ENCODE data around the gene TFDP1. TPM values are rescaled to one million over a fixed set of nuclear protein-coding genes. Genes with fewer than 3 reads are reported as not detected.

TFDP1 gene
- total RNA-seq, 6 experiments from 2014 or later = 21.7 to 26.9 (median 25.1) TPM

DNA sequence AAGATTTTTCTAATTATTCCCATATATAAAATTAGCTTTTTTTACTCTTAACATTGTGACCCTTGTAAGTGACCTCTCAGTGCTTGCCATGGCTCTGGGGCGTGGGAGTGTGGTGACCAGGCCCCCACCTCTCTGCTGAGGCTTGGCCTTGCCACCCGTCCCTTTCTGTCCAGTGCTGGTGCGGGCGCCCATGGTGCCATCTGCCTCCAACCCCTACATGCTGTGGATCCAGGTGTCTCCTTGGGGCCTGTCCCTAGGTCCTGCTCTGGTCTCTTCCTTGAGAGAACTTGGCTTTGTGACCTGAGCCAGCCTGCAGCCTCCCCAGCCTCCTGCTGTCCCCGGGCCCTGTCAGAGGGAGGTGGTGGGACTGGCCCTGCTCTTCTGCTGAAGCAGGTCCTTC lies 27.4 kb downstream of the TFDP1 start:
- WGBS (ENCODE audit: insufficient coverage, low coverage, low lambda C conversion rate, missing lambda C conversion rate) = no CpG with 5 or more reads among the region's 5 CpGs
- intact Hi-C loops (cut with DNase I) = no loop called here
- H3K4me3 ChIP-seq = no peak overlapping the region
- DNase-seq (no peak), ATAC-seq (no peak)
- no peak overlapping the region for H3K27ac ChIP-seq
- H3K4me1 ChIP-seq = no peaks in the 10 kb centered on the region
- no peak for TF ChIP-seq POLR2A (IDR thresholded peaks at IDR 0.05)
- TF ChIP-seq, protein P1, sequence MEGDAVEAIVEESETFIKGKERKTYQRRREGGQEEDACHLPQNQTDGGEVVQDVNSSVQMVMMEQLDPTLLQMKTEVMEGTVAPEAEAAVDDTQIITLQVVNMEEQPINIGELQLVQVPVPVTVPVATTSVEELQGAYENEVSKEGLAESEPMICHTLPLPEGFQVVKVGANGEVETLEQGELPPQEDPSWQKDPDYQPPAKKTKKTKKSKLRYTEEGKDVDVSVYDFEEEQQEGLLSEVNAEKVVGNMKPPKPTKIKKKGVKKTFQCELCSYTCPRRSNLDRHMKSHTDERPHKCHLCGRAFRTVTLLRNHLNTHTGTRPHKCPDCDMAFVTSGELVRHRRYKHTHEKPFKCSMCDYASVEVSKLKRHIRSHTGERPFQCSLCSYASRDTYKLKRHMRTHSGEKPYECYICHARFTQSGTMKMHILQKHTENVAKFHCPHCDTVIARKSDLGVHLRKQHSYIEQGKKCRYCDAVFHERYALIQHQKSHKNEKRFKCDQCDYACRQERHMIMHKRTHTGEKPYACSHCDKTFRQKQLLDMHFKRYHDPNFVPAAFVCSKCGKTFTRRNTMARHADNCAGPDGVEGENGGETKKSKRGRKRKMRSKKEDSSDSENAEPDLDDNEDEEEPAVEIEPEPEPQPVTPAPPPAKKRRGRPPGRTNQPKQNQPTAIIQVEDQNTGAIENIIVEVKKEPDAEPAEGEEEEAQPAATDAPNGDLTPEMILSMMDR (IDR thresholded peaks at IDR 0.05) = no peak
- no peaks in the 10 kb centered on the region for H3K9me3 ChIP-seq
- no peaks in the 10 kb centered on the region for H3K27me3 ChIP-seq
- peaks cover 0 to 13% (median 5%) of the 10 kb centered on the region in 4 donors for H3K36me3 ChIP-seq

GRCh38 chr13:113612607-113613006 lies 28.1 kb downstream of the TFDP1 start:
- Histone ChIP-seq H3K36me3 (peaks cover 0 to 13% (median 6%) of the 10 kb centered on the region in 4 donors), H3K9me3 (no peaks in the 10 kb centered on the region), H3K27me3 (no peaks in the 10 kb centered on the region), H3K4me1 (no peaks in the 10 kb centered on the region), H3K27ac (no peak overlapping the region), H3K4me3 (no peak overlapping the region)
- intact Hi-C loops (cut with DNase I) = no loop called here
- no peak for TF ChIP-seq POLR2A (IDR thresholded peaks at IDR 0.05)
- TF ChIP-seq, protein P1 (IDR thresholded peaks at IDR 0.05) = no peak
- 80% methylated on average over 2 of the region's 10 CpGs for WGBS (ENCODE audit: insufficient coverage, low coverage, low lambda C conversion rate, missing lambda C conversion rate)
- no peak for ATAC-seq
- no peak for DNase-seq

DNA sequence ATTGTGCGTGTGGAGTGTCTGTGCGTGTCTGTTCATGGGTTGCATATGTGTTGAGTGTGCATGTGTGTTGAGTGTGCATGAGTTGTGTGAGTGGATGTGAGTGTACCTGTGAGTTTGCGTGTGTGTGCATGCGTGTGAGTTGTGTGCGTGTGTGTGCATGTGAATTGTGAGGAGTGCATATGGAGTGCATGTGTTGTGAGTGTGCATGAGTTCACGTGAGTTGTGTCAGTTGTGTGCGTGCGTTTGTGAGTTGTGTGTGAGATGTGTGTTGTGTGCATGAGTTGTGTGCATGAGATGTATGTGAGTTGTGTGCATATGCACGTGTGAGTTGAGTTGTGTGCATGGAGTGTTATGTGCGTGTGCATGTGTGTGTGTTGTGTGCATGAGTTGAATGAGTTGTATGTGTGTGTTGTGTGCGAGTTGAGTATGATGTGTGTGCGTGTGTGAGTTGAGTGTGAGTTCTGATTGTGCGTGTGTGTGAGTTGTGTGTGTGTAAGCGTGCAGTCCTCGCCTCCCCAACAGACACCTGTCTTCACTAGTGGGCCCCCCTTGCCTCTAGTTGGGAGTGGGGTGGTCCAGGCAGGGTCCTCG lies 29.3 kb downstream of the TFDP1 start:
- 94% methylated on average over 13 of the region's 16 CpGs for WGBS (ENCODE audit: insufficient coverage, low coverage, low lambda C conversion rate, missing lambda C conversion rate)
- intact Hi-C loops (cut with DNase I) = no loop called here
- Histone ChIP-seq H3K27me3 (no peaks in the 10 kb centered on the region), H3K36me3 (peaks cover 0 to 13% (median 6%) of the 10 kb centered on the region in 4 donors), H3K4me1 (no peaks in the 10 kb centered on the region), H3K9me3 (no peaks in the 10 kb centered on the region), H3K27ac (no peak overlapping the region), H3K4me3 (no peak overlapping the region)
- DNase-seq = no peak
- no peak for ATAC-seq
- TF ChIP-seq POLR2A (IDR thresholded peaks at IDR 0.05) = no peak

DNA sequence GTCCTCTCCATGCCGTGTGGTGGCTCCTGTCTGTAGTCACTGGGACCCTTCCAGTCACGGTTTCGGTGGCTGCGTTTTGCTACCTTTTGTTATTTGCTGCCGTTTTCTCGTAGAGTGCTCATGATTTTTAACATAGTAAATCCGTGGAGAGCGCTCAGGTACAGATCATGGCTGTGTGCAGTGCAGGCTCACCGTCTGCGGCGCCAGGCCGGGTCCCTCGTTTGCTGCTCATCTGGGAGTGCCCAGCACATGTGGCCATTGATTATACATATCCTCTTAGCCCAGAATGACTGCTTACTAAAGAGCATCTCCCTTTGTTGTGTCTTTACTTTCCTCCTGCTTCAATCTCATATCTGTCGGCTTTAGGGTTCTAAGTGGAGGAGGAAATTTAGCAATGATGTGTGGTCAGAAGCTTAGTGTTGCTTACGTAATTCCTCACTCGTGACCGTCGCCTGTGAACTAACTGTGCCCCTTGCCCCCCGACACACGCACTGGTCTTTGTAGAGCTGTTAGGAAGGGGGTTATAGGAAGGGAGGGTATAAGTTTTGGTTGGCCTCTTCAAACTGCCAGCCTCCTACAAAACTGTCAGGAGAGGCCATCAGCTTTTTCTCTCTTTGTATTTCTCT lies 31.8 kb downstream of the TFDP1 start:
- ATAC-seq (peak in 3 of 4 donors; percentile 27 to 36 (median 30)), DNase-seq (peak in 1 of 3 donors; percentile 39)
- H3K36me3 ChIP-seq = peaks cover 0 to 9% (median under 1%) of the 10 kb centered on the region in 4 donors
- H3K9me3 ChIP-seq = no peaks in the 10 kb centered on the region
- H3K4me3 ChIP-seq = no peak overlapping the region
- H3K4me1 ChIP-seq = no peaks in the 10 kb centered on the region
- WGBS (ENCODE audit: insufficient coverage, low coverage, low lambda C conversion rate, missing lambda C conversion rate) = 76% methylated on average over 16 of the region's 20 CpGs
- no peaks in the 10 kb centered on the region for H3K27me3 ChIP-seq
- no peak for TF ChIP-seq POLR2A (IDR thresholded peaks at IDR 0.05)
- TF ChIP-seq, protein P1 (IDR thresholded peaks at IDR 0.05) = no peak
- intact Hi-C loops (cut with DNase I) = no loop called here
- no peak overlapping the region for H3K27ac ChIP-seq

DNA sequence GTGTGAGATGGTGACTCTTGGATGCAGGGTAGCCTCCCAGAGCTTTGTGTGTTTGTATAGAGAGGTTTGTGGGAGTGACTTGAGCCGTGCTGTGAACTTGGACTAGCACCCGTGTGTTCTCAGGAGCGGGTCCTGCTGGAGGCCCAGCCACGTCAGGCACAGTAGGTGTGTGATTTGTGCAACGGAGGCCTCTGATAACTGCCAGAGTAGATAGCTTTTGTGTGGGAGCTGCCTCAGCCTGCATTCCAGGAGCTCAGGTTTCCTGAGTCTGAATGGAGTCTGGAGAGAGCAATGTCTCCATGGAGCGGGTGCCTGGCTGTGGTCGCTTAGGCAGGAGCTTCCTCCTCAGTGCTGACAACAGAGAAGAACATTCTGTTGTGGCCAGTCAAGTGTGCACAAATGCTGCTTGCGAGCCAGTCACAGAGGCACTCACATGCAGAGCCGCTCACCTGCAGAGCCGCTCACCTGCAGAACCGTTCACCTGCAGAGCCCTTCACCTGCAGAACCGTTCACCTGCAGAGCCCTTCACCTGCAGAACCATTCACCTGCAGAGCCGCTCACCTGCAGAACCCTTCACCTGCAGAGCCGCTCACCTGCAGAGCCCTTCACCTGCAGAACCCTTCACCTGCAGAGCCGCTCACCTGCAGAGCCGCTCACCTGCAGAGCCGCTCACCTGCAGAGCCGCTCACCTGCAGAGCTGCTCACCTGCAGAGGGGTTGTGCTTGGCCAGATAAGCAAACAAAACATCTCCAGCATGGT lies 32.6 kb downstream of the TFDP1 start:
- 90% methylated on average over 5 of the region's 18 CpGs for WGBS (ENCODE audit: insufficient coverage, low coverage, low lambda C conversion rate, missing lambda C conversion rate)
- peaks cover 0 to 9% (median under 1%) of the 10 kb centered on the region in 4 donors for H3K36me3 ChIP-seq
- H3K27ac ChIP-seq = no peak overlapping the region
- no peak overlapping the region for H3K4me3 ChIP-seq
- TF ChIP-seq POLR2A (IDR thresholded peaks at IDR 0.05) = no peak
- TF ChIP-seq, protein P1 (IDR thresholded peaks at IDR 0.05) = no peak
- no peaks in the 10 kb centered on the region for H3K9me3 ChIP-seq
- intact Hi-C loops (cut with DNase I) = no loop called here
- H3K27me3 ChIP-seq = no peaks in the 10 kb centered on the region
- DNase-seq (peak in 1 of 3 donors; percentile 48), ATAC-seq (peak in 1 of 4 donors; percentile 13)
- no peaks in the 10 kb centered on the region for H3K4me1 ChIP-seq

All from right lobe of liver (tissue), 6 donors.